Measurements from ENCODE around the gene TARS1. TPM values are rescaled to one million over a fixed set of nuclear protein-coding genes. Genes with fewer than 3 reads are reported as not detected.

Gene TARS1
- total and polyA plus RNA-seq, 10 of the 15 experiments (the other 5 are each of a cell fraction or from before 2014, with no cell fraction given) = 163 to 350 (median 228) TPM

DNA sequence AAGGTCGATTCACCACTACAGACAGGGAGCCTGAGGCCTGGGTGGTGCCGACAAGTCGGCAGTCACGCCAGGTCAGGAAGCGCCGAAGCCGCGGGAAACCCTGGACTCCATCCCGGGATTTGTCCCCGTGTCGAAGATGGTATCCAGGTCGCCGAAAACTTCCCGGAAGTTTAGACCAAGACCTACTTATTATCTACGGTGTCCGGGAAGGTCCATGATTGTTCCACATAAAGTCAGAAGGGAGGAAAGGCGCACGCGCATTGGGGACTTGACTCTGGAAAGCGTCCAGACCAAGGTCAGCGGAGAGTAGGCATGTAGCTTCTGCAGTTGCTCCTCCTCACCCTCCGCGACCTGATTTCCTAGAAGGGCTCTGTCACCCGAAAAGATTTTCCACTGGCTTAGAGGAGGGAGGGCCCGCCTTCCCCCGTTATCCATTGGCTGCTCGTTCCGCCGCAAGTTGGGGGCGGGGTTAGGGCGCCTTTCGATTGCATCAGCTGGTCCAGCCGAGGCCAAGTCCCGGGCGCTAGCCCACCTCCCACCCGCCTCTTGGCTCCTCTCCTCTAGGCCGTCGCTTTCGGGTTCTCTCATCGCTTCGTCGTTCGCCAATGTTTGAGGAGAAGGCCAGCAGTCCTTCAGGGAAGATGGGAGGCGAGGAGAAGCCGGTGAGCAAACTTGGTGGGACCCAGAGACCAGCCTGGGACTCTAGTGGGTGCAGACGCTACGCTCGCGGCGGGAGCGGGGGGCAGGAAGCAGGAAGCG lies at the start of gene TARS1 (continued):
- TF ChIP-seq, protein P1, sequence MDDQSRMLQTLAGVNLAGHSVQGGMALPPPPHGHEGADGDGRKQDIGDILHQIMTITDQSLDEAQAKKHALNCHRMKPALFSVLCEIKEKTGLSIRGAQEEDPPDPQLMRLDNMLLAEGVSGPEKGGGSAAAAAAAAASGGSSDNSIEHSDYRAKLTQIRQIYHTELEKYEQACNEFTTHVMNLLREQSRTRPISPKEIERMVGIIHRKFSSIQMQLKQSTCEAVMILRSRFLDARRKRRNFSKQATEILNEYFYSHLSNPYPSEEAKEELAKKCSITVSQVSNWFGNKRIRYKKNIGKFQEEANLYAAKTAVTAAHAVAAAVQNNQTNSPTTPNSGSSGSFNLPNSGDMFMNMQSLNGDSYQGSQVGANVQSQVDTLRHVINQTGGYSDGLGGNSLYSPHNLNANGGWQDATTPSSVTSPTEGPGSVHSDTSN (IDR thresholded peaks at IDR 0.05; ENCODE audit: insufficient replicate concordance, low read depth, low read length) = no peak
- TF ChIP-seq, protein P2, sequence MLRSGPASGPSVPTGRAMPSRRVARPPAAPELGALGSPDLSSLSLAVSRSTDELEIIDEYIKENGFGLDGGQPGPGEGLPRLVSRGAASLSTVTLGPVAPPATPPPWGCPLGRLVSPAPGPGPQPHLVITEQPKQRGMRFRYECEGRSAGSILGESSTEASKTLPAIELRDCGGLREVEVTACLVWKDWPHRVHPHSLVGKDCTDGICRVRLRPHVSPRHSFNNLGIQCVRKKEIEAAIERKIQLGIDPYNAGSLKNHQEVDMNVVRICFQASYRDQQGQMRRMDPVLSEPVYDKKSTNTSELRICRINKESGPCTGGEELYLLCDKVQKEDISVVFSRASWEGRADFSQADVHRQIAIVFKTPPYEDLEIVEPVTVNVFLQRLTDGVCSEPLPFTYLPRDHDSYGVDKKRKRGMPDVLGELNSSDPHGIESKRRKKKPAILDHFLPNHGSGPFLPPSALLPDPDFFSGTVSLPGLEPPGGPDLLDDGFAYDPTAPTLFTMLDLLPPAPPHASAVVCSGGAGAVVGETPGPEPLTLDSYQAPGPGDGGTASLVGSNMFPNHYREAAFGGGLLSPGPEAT (IDR thresholded peaks at IDR 0.05; ENCODE audit: low read depth) = peak; percentile 10
- TF ChIP-seq POLR2AphosphoS2 (IDR thresholded peaks at IDR 0.05; ENCODE audit: low read depth, low read length) = 0 out of 2 replicates have a peak, but pooled peaks have one; percentile 43
- peak; percentile 47; the same call in 1 of the 2 replicates for TF ChIP-seq ZBED1 (IDR thresholded peaks at IDR 0.05; ENCODE audit: borderline replicate concordance)
- no peak for TF ChIP-seq MYB (IDR thresholded peaks at IDR 0.05; ENCODE audit: borderline replicate concordance, low read depth, low read length)
- TF ChIP-seq EED (IDR thresholded peaks at IDR 0.05; ENCODE audit: low read depth) = peak; percentile 82
- peak; percentile 89 for TF ChIP-seq POLR2AphosphoS5 (IDR thresholded peaks at IDR 0.05; ENCODE audit: low read length)
- TF ChIP-seq ATF7 (IDR thresholded peaks at IDR 0.05; ENCODE audit: low read depth) = peak; percentile 72
- TF ChIP-seq NR2C2 (IDR thresholded peaks at IDR 0.05; ENCODE audit: borderline replicate concordance, control insufficient read depth, insufficient read length, low read depth) = no peak
- TF ChIP-seq TBL1XR1 (IDR thresholded peaks at IDR 0.05; ENCODE audit: low read depth, low read length) = no peak
- no peak; the same call in 1 of the 2 replicates for TF ChIP-seq HDAC2 (IDR thresholded peaks at IDR 0.05)
- TF ChIP-seq, protein P3, sequence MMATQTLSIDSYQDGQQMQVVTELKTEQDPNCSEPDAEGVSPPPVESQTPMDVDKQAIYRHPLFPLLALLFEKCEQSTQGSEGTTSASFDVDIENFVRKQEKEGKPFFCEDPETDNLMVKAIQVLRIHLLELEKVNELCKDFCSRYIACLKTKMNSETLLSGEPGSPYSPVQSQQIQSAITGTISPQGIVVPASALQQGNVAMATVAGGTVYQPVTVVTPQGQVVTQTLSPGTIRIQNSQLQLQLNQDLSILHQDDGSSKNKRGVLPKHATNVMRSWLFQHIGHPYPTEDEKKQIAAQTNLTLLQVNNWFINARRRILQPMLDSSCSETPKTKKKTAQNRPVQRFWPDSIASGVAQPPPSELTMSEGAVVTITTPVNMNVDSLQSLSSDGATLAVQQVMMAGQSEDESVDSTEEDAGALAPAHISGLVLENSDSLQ (IDR thresholded peaks at IDR 0.05) = peak; percentile 76; the same call in 1 of the 2 replicates
- TF ChIP-seq, protein P4, sequence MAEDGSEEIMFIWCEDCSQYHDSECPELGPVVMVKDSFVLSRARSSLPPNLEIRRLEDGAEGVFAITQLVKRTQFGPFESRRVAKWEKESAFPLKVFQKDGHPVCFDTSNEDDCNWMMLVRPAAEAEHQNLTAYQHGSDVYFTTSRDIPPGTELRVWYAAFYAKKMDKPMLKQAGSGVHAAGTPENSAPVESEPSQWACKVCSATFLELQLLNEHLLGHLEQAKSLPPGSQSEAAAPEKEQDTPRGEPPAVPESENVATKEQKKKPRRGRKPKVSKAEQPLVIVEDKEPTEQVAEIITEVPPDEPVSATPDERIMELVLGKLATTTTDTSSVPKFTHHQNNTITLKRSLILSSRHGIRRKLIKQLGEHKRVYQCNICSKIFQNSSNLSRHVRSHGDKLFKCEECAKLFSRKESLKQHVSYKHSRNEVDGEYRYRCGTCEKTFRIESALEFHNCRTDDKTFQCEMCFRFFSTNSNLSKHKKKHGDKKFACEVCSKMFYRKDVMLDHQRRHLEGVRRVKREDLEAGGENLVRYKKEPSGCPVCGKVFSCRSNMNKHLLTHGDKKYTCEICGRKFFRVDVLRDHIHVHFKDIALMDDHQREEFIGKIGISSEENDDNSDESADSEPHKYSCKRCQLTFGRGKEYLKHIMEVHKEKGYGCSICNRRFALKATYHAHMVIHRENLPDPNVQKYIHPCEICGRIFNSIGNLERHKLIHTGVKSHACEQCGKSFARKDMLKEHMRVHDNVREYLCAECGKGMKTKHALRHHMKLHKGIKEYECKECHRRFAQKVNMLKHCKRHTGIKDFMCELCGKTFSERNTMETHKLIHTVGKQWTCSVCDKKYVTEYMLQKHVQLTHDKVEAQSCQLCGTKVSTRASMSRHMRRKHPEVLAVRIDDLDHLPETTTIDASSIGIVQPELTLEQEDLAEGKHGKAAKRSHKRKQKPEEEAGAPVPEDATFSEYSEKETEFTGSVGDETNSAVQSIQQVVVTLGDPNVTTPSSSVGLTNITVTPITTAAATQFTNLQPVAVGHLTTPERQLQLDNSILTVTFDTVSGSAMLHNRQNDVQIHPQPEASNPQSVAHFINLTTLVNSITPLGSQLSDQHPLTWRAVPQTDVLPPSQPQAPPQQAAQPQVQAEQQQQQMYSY (CRISPR knock-in tag; IDR thresholded peaks at IDR 0.05) = no peak
- TF ChIP-seq ZZZ3 (IDR thresholded peaks at IDR 0.05; ENCODE audit: control insufficient read depth, insufficient read length, low read depth) = no peak
- peak; percentile 33; the same call in 1 of the 2 replicates for TF ChIP-seq RUNX3 (IDR thresholded peaks at IDR 0.05; ENCODE audit: low read length)
- TF ChIP-seq TCF3 (IDR thresholded peaks at IDR 0.05; ENCODE audit: borderline replicate concordance, insufficient read depth, low read depth, low read length) = no peak
- no peak for TF ChIP-seq PAX8 (IDR thresholded peaks at IDR 0.05)
- TF ChIP-seq SMARCA5 (IDR thresholded peaks at IDR 0.05) = no peak
- peak; percentile 48; the same call in 1 of the 2 replicates for TF ChIP-seq NR2C1 (IDR thresholded peaks at IDR 0.05)
- TF ChIP-seq NRF1 (conservative IDR thresholded peaks at IDR 0.05; ENCODE audit: low read depth, low read length) = peak; percentile 63
- TF ChIP-seq NFXL1 (IDR thresholded peaks at IDR 0.05; ENCODE audit: borderline replicate concordance) = no peak
- TF ChIP-seq KLF5 (IDR thresholded peaks at IDR 0.05; ENCODE audit: partially characterized antibody) = peak; percentile 5
